ENCODE measurements around the gene PDE4B. TPM values are rescaled to one million over a fixed set of nuclear protein-coding genes. Genes with fewer than 3 reads are reported as not detected.

PDE4B gene
- total and polyA plus RNA-seq, 9 of the 15 experiments (the other 6 are each of a cell fraction or from before 2014, with no cell fraction given) = 0.09 TPM; not detected in 8

GRCh38 chr1:65812065-65812464 lies 19.4 kb downstream of the PDE4B start (continued):
- TF ChIP-seq, protein P1, sequence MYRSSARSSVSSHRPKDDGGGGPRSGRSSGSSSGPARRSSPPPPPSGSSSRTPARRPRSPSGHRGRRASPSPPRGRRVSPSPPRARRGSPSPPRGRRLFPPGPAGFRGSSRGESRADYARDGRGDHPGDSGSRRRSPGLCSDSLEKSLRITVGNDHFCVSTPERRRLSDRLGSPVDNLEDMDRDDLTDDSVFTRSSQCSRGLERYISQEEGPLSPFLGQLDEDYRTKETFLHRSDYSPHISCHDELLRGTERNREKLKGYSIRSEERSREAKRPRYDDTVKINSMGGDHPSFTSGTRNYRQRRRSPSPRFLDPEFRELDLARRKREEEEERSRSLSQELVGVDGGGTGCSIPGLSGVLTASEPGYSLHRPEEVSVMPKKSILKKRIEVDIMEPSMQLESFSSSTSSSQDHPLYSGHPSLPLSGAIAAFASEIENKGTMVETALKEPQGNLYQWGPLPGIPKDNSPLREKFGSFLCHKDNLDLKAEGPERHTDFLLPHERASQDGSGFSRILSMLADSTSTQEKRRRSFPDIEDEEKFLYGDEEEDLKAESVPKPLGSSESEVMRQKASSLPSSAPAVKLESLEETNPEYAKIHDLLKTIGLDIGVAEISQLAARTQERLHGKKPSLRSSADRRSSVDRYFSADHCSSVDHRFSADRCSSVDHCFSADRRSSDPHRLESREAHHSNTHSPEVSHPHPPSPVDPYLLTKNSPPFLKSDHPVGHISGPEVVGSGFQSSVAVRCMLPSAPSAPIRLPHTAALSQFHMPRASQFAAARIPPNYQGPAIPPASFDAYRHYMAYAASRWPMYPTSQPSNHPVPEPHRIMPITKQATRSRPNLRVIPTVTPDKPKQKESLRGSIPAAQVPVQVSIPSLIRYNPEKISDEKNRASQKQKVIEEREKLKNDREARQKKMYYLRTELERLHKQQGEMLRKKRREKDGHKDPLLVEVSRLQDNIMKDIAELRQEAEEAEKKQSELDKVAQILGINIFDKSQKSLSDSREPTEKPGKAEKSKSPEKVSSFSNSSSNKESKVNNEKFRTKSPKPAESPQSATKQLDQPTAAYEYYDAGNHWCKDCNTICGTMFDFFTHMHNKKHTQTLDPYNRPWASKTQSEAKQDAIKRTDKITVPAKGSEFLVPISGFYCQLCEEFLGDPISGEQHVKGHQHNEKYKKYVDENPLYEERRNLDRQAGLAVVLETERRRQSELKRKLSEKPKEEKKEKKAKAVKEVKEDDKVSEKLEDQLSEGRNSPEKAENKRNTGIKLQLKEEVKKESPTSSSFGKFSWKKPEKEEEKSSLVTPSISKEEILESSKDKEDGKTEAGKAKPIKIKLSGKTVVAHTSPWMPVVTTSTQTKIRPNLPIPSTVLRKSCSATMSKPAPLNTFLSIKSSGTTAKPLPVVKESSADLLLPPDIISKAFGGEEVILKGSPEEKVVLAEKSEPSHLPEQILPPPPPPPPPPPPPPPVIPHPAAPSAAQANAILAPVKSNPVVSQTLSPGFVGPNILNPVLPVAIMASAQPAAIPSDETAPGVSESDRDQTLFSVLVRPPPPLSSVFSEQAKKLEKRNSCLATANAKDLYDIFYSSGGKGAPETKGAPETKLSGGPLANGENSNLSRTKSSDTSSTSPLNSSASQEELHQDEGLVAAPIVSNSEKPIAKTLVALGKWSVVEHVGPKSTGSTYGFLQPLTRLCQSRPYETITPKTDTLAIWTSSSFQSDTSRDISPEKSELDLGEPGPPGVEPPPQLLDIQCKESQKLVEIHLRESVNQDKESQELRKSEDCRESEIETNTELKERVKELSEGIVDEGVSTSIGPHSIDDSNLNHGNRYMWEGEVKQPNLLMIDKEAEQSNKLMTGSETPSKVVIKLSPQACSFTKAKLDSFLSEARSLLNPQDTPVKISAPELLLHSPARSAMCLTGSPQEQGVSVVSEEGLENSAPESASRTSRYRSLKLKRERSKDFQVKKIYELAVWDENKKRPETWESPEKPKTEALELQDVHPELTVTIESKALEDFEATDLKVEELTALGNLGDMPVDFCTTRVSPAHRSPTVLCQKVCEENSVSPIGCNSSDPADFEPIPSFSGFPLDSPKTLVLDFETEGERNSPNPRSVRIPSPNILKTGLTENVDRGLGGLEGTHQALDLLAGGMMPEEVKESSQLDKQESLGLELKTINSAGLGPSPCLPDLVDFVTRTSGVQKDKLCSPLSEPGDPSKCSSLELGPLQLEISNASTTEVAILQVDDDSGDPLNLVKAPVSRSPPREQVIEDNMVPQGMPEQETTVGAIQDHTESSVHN (IDR thresholded peaks at IDR 0.05; ENCODE audit: borderline replicate concordance in 1 of 2, low read depth in 1 of 2) = peak in 1 of 2 experiments; percentile 48; a peak in 1 of 4 replicates
- TF ChIP-seq PREB (CRISPR knock-in tag; IDR thresholded peaks at IDR 0.05) (no peak), CEBPG (CRISPR knock-in tag; IDR thresholded peaks at IDR 0.05) (no peak), CEBPG (tag; conservative IDR thresholded peaks at IDR 0.05 in 1 of 2, IDR thresholded peaks at IDR 0.05 in 1 of 2) (0 out of 4 replicates have a peak, but pooled peaks of 1 of the 2 experiments have one; percentile 16), MAFK (IDR thresholded peaks at IDR 0.05; ENCODE audit: low read length) (peak; percentile 66), GABPA (tag; conservative IDR thresholded peaks at IDR 0.05; ENCODE audit: low read depth) (peak; percentile 42), CREB3L1 (IDR thresholded peaks at IDR 0.05; ENCODE audit: borderline replicate concordance, low read depth) (0 out of 2 replicates have a peak, but pooled peaks have one; percentile 20), FOSL1 (tag; conservative IDR thresholded peaks at IDR 0.05) (peak; percentile 90), JUND (IDR thresholded peaks at IDR 0.05; ENCODE audit: borderline replicate concordance, low read depth, low read length) (peak; percentile 71; the same call in 1 of the 2 replicates), JUND (tag; IDR thresholded peaks at IDR 0.05; ENCODE audit: borderline replicate concordance, low read depth, low read length) (peak; percentile 72; the same call in 2 of the 3 replicates), CBFA2T2 (conservative IDR thresholded peaks at IDR 0.05) (no peak), ZNF316 (IDR thresholded peaks at IDR 0.05) (peak; percentile 63)
- TF ChIP-seq, protein P2, sequence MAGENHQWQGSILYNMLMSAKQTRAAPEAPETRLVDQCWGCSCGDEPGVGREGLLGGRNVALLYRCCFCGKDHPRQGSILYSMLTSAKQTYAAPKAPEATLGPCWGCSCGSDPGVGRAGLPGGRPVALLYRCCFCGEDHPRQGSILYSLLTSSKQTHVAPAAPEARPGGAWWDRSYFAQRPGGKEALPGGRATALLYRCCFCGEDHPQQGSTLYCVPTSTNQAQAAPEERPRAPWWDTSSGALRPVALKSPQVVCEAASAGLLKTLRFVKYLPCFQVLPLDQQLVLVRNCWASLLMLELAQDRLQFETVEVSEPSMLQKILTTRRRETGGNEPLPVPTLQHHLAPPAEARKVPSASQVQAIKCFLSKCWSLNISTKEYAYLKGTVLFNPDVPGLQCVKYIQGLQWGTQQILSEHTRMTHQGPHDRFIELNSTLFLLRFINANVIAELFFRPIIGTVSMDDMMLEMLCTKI (IDR thresholded peaks at IDR 0.05; ENCODE audit: partially characterized antibody) = no peak
